NK-92 (cell line): ENCODE data around the gene SACS.
"Not testable (repeated sequence)": the region's sequence is repeated elsewhere in the genome, so short reads cannot be mapped to it uniquely, and the experiment has no call there.

Experiments
- DNase-seq: peaks from one replicate; lab custom pipeline; 2025; ENCODE audit not compliant: unreplicated experiment; lab: John Stamatoyannopoulos, UW

Gene SACS

DNA sequence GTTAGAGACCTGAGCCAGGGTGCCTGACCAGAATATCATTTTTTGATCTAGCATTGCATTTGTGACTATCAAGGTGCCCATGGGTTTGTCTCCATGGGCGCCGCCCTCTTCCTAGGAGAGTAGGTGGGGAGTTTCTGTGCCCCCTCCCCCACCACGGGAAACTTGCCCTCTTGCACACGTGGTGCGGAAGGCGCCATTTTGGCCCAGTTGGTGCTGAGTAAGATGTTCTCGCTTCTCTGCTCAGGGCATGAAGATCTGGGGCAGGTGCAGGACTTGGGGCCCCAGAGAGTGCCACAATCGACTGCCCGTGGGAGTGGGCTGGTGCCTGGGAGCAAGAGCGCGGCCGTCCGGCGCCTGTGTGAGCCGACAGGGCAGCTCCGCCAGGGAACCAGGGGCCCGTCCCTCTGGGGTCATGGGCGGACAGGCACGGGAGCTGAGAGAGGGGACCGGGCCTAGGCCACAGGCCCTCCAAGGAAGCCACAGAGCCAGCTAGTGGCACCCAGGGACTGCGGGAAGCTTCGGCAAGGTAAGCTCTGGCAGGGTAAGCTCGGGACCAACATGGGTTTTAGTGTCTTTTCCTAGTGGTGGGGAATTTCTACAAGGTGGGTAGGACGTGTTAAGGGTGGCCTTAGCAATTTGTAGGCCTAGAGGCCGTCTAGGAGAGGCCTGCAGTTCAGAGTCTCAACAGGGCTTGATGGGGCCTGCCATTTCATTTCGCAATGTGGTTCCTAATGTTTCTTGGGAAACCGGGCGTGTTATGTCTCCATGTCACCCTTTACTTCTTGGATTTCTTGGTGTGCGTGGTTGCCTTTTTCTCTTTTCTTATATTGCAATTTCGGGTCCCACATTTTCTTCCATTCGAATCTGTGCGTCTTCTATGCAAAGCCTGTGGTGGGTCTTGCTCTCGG, 14.5 kb downstream of the SACS start:
- no peak for DNase-seq

DNA sequence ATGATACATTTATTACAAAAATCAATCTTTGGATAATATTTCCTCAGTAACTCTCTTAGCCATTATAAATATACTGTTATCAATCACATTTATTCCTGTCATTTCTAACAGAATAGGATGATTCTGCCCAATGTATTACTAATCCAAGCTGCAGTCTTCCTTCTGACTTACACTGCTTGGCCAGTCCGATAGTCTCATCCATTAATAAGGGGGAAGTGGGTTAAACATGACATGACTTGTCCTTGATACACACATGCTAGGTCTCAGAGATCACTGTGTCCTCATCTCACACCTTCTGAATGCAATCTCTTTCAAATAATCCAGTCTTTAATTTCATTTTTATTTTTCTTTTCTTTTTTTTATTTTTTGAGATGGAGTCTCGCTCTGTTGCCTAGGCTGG, 18.8 kb downstream of the SACS start:
- DNase-seq: no peak

DNA sequence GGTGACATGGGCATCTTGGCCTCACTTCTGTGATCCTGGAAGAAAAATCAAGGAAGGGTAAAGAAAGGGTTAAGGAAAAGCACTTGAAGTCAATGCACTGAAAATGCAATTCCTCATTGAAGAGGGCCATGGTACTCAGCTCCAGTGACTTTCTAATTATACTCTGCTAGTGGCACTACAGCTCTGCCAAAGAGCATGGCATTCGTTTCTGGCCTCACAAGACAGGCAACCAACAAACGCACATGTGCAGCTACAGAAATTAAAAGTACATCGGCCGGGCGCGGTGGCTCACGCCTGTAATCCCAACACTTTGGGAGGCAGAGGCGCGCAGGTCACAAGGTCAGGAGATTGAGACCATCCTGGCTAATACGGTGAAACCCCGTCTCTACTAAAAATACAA, 21.8 kb downstream of the SACS start:
- DNase-seq: no peak

DNA sequence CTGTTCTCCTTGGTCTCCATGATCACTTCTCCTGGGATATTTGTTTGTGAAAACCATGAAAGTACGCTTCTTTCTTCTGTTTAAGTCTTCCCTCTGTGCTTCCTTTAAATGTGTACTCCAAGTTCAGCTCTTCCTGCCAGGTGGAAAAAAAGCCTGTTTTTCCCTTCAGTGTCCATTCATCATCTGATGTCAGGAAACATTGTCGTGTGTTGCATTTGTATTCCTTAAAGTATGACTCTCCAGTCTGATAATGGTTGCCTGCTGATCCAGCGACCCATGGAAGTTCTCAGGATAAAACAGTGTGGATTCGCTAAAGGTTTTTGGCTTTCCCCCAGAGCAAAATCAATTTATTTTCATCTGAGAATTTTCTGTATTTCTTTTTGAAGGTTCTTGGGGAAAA, 22.3 kb downstream of the SACS start:
- DNase-seq: no peak

DNA sequence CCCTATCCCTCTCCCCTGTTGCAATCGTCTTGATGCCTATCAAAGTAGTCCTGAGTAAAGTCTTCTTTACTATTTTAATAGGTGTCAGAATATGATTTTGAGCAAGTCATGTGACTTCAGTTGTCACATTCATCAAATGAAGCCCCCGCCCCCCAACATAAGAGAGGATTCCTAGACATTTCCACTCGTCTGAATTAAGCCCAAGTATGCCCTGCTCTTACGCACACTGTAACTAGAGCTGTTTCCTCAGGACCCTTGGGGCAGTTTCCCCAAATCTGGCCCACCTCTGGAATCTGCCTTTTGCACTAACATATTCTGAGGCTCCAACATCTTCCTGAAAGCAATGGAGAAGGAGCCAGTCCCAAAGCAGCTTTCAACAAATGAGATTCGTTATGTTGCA, 25.5 kb downstream of the SACS start:
- no peak for DNase-seq

DNA sequence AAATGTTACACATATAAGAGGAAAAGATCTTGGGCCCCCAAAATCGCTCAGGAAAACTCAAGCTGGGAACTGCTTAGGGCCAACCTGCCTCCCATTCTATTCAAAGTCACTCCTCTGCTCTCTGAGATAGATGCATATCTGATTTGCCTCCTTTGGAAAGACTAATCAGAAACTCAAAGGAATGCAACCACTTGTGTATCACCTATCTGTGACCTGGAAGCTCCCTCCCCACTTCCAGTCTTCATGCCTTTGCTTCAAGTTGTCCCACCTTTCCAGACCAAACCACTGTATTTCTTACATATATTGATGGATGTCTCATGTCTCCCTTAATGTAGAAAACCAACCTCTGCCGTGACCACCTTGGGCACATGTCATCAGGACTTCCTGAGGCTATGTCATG, 32.3 kb downstream of the SACS start:
- DNase-seq: not testable (repeated sequence)

DNA sequence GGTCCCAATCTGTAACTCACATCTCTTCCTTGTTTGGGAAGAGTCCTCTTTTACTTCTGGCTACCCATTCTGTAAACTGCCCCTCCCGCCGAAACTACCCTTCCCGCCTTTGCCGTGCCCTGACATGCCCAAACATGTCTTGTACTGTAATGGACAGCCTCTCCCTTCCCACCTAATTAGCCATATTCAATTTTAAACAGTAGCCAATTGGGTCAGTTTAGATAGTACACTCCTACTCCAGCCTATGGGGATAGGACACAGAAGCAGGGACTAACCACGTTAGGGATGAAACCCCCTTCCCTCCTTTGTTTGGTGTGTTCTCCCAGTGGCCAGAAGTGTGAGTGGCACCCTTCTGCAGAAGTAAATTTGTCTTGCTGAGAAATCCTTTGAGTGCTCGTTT, 34.2 kb downstream of the SACS start:
- DNase-seq: no peak

DNA sequence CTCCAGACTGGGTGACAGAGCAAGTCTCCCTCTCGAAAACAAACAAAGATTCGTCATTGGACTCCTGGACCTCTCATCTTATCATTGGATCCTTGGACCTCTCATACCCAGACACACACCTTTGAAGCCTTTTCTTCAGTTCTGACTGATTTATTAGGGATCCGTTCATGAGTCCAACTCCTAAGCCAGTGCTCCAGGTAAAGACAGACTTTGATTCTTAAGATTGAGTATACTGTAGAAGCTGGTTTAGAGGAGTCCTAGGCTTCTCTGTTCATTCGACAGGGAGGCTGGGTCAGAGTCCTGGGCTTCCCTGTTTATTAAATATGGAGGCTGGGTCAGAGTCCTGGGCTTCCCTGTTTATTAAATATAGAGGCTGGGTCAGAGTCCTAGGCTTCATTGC, 38.7 kb downstream of the SACS start:
- DNase-seq: no peak

DNA sequence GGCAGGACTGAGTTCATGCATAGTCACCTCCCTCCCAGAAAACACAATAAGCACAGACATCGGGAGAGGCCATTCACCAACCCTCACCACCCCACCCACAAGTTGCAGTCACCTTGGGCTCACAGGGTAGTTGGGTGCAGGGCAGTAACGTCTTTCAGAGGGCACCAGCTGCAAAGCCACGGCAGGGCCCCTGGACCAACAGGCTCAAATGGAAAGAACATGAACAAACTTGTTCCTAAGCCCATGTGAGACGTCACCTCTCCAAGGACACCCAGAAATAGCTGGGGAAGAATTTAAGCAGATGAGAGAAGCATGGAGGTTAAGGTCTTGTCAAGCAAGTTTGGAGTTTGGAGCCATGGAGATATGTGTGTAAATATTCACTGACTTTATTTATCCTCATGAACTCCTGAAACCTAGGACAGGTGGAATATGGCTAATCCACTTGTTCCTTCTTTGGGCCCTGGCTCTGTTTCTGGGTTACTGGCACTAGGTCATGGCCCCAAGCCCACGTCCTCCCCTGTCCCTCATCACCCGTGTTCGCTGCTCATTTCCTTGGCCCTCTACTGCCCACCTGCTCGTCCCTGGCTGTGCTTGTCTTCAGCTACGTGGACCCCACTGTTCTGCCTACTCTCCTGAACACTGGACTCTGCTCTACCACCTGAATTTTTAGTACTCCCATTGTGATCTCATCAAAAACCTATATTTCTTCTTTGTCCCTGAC, 40.4 kb downstream of the SACS start:
- DNase-seq: no peak

DNA sequence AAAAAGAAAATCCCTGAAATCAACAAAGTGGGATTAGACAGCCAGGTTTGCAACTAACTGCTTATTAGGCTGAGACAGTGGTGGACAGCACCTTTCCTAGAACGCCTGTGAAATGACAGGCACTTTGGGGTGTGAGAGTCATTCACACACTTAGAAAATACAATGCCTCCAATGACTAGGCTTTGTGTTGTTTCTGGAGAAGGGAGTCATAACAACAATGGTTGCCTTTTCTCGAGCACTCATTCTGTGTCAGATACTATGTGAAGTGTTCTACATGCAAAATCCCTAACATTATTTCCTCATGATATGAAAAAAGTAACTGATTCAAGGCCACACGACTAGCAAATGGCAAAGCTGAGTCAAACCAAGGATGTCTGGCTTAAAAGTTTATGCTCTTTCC, 41.2 kb downstream of the SACS start:
- no peak for DNase-seq

DNA sequence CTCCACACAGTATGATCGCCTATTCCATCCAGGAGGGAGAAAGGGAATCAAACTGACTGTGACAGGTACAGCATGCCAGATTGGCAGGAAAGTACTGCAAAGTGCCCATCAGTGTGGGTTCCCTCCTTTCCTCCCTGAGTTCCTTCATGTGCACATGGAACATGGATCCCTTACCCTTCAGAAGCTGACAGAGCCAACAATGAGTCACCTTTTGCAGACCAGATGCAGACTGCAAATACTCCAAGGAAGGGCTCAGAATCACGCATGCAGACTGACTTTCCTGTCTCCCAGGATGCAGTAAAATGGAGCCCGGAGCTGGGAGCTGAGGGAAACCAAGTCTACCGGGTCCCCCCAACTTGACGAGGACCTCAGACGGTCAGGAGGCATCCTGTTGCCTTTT, 41.8 kb downstream of the SACS start:
- no peak for DNase-seq

DNA sequence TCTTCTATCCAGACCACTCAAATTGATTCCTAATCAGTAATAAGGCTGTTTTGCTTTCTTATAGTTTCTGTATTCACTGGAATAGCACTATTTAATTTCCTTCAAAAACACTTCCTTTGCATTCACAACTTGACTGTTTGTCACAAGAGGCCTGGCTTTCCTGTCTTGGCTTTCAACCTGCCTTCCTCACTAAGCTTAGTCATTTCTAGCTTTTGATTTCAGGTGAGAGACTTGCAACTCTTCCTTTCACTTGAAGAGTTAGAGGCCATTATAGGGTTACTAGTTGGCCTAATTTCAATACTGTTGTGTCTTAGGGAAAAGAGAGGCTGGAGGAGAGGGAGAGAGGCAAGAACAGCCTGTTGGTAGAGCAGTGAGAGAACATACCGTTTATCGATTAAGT, 47.0 kb downstream of the SACS start:
- DNase-seq: no peak

DNA sequence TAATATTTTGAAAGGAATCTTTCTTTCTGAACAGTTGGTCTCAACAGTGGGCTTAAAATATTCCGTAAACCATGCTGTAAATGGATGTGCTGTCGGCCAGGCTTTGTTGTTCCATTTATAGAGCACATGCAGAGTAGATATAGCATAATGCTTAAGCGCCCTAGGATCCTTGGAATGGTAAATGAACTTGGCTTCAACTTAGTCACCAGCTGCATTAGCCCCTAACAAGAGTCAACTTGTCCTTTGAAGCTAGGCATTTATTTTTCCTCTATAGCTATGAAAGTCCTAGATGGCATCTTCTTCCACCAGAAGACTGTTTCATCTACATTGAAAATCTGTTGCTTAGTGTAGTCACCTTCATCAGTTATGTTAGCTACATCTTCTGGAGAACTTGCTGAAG, 47.6 kb downstream of the SACS start:
- no peak for DNase-seq

DNA sequence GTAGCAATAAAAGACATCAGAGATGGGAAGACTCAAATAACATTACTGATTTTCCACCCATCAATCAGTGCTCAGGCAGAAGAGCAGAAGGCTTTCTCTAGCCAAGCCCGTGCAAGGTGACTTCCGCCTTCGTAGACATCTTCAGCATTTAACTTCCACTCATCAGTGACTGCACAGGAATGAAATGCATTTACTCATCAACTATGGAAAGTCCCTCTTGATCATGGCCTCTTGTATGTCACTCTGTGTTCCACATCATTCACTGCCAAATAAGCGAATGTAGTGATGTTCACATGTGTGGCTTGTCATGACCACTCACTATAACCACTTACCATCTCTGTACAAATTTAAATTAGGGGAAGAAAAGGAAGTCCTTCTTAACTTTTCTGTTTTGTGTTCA, 49.4 kb downstream of the SACS start:
- DNase-seq: no peak

DNA sequence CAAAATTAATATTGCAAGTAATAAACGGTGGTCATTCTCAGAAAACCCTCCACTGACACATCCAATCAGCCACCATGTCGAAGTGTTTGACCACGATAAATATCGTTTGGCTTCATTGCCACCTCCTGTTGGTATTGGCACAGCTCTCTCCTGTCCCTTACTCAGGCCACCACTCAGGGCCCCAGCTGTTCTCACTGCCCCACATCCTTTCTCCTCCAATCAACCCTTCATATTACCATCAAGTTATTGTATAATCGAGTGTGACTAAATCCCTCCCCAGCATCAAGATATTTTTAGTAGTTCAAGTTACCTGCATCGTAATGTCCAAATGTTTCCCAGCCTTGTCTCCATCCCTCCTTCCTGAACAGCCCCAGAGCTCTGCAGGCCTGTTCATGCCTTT, 50.4 kb downstream of the SACS start:
- DNase-seq: no peak

DNA sequence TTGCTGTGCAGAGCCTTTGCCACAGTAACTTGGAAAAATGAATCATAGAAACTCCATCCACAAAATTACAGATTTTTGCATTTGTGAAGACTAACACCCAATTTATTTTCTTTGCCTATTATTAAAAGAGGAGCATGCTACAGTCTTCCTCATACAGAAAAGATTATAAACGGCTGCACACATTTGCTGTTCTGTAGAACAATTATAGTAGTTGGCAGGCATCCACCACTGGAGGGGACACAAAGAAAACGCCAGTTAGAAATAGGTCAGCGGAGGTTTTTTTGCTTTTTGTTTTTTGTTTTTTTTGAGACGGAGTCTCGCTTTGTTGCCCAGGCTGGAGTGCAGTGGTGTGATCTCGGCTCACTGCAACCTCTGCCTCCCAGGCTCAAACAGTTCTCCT, 51.6 kb downstream of the SACS start:
- DNase-seq: no peak

DNA sequence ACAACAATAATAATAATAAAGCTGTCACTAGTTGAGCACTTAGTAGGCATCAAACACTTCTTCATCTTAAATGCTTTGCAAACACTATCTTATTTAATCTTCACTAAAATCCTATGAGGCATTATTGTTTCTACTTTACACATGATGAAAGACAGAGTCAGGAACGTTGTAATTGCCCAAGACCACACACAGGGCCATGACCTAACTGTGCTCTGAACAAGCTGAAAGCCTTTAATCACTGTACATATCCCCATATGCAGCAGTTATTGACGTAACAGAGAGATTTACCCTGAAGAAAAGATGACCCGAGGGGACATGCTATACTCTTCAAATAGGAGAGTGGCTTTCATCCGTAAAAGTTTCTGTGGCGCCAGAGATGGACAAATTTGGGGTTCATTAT, 53.0 kb downstream of the SACS start:
- DNase-seq: no peak

DNA sequence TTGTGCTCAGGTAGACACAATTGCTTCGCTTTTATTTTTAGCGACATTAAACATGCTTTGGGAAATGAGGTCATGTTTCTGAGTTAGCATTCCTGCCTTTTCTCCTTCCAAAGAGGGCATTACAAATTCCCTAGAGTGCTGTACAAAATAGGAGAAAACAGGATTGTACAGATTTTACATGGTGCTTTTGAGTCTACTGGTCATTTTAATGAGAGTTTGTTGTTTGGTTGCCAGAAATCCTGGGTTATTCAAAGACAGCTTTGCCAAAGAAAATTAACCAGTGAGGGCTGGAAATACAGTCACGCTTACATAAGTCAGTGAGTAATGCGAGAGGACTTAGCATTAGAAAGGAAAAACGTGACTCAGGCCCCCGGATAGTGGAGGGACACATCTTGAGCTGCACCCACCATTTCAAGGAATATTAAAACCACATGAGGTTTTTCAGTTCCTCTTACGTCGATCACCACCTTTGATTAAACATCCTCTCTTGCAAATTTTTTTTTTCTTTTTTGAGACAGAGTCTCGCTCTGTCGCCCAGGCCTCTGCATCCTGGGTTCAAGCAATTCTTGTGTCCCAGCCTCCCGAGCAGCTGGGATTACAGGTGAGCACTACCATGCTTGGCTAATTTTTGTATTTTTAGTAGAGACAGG, 55.4 kb downstream of the SACS start:
- no peak for DNase-seq

DNA sequence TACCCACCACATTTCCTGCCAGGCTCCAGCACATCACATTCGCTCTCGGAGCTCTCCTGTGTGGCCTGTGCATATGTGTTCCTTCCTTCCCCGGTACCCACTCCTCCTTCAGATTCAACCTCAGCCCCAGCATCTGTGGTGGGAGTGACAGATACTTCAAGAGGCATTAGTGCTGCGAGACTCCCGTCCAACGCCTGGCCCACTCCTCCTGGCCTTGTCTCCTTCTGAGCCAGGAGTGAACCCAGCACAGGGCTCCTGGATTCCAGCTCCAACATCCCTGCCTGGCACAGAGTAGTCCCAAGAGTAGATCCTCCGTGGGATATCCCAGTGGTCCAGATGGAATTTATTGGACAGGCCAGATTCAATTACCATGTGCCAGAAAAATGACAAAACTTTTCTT, 55.9 kb downstream of the SACS start:
- no peak for DNase-seq

DNA sequence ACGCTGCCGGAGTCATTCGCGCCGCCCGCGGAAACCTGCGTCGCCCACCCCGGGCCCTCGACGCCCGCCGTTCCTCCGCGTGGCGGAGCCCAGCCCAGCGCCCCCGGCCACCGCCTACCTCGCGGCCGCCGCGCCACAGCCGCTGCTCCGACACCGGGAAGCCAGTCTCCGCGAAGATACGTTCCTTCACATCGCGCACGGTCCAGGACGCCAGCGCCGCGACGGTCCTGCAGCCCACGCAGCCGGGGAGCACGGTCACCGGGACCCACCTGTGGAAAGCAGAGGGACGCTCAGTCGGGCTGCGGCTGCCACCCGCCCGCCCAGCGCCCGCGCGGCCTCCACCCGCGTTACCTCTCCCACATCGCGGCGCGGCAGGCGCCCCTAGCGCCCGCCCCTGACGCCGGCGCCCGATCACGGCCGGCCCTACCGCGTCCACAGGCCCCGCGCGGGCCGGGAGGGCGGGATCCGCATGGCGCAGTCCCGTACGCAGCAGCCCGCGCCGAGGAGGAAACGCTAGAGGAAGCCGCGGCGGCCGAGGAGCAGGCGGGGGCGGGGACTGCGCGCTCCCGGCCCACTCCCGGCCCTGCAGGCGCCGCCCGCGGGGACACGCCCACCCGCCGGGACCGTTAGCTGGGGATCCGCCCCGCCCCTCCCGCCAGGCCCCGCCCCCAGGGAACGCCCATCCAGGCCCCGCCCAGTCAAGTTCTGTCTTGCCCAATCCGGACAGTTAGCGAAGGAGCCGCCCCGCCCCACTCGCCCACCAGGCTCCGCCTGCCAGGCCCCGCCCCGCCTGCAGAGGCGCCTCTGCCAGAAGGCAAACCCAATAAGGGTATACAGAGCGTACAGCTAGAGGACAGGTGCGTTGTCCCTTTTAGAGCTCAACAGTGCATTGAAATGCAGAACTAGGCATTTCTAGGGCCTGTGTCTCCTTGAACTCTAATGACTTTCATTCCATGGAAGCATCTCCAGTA, 58.2 kb downstream of the SACS start:
- DNase-seq: peak; percentile 76
